ENCODE data around the gene SCAMP1.
A peak's percentile ranks its signal among the peaks of the same experiment; 100 is the strongest.

The SCAMP1 gene

GRCh38 chr5:78473751-78474150 lies 113.3 kb downstream of the SCAMP1 start:
- TF ChIP-seq, protein P1, sequence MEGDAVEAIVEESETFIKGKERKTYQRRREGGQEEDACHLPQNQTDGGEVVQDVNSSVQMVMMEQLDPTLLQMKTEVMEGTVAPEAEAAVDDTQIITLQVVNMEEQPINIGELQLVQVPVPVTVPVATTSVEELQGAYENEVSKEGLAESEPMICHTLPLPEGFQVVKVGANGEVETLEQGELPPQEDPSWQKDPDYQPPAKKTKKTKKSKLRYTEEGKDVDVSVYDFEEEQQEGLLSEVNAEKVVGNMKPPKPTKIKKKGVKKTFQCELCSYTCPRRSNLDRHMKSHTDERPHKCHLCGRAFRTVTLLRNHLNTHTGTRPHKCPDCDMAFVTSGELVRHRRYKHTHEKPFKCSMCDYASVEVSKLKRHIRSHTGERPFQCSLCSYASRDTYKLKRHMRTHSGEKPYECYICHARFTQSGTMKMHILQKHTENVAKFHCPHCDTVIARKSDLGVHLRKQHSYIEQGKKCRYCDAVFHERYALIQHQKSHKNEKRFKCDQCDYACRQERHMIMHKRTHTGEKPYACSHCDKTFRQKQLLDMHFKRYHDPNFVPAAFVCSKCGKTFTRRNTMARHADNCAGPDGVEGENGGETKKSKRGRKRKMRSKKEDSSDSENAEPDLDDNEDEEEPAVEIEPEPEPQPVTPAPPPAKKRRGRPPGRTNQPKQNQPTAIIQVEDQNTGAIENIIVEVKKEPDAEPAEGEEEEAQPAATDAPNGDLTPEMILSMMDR (IDR thresholded peaks at IDR 0.05; ENCODE audit: control insufficient read depth, extremely low read depth, insufficient read depth) = no peak
- no peak for DNase-seq (ENCODE audit: low read depth)
- no peak overlapping the region for H3K4me3 ChIP-seq (ENCODE audit: low read depth, low read length)

DNA sequence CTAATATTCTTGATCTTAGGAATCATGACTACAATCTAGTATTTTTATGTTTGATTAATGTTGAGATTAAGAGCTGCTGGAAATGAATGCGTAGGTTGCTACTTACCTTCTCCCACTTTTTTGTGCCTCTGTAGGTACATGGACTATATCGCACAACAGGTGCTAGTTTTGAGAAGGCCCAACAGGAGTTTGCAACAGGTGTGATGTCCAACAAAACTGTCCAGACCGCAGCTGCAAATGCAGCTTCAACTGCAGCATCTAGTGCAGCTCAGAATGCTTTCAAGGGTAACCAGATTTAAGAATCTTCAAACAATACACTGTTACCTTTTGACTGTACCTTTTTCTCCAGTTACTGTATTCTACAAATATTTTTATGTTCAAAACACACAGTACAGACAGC lies 115.0 kb downstream of the SCAMP1 start:
- TF ChIP-seq, protein P1 (IDR thresholded peaks at IDR 0.05; ENCODE audit: control insufficient read depth, extremely low read depth, insufficient read depth) = no peak
- no peak for DNase-seq (ENCODE audit: low read depth)
- H3K4me3 ChIP-seq (ENCODE audit: low read depth, low read length) = no peak overlapping the region

GRCh38 chr5:78476795-78477194 lies 116.4 kb downstream of the SCAMP1 start:
- DNase-seq (ENCODE audit: low read depth) = no peak
- no peak overlapping the region for H3K4me3 ChIP-seq (ENCODE audit: low read depth, low read length)
- TF ChIP-seq, protein P1 (IDR thresholded peaks at IDR 0.05; ENCODE audit: control insufficient read depth, extremely low read depth, insufficient read depth) = no peak

- peak; percentile 83 for DNase-seq (ENCODE audit: low read depth)
- H3K4me3 ChIP-seq (ENCODE audit: low read depth, low read length) = no peak overlapping the region
- TF ChIP-seq, protein P1 (IDR thresholded peaks at IDR 0.05; ENCODE audit: control insufficient read depth, extremely low read depth, insufficient read depth) = no peak
These were observed 122.5 kb downstream of the SCAMP1 start for GRCh38 chr5:78482948-78483347.

DNA sequence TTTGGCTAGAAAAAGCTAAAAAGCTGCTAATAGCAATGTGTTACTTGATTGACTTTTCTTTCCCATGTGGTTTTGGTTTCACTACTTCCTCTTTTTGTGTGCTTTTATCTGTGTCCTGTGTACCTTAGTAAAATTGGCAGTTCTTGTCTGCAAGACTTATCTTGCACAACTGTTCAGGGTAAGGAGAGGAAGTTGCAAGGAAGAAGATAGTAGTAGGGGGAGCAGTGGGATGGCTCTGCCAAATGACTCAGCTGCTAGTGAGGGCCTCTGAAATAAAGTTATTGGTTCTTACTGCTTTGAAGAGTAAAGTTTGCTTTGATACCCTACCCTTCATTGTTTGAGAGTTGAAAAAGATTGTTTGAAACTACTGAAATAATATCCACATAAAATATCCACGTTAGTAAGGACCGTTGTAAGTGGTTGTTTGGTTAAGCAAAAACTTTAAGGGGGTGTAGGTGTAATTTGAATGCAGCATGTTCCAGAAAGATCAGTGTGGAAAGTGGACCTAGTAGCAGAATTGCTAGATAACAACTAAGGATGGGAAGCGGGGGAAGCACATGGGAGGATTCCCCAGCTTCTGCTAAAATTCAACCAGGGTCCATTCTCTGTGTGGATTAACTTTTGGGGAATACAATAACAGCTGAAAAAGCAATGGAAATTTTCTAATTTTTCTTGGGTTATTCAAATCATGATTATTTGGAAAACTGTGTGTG lies 123.5 kb downstream of the SCAMP1 start:
- no peak overlapping the region for H3K4me3 ChIP-seq (ENCODE audit: low read depth, low read length)
- no peak for DNase-seq (ENCODE audit: low read depth)
- TF ChIP-seq, protein P1 (IDR thresholded peaks at IDR 0.05; ENCODE audit: control insufficient read depth, extremely low read depth, insufficient read depth) = no peak

GRCh38 chr5:78486218-78486617 lies 125.8 kb downstream of the SCAMP1 start:
- DNase-seq (ENCODE audit: low read depth) = no peak
- no peak overlapping the region for H3K4me3 ChIP-seq (ENCODE audit: low read depth, low read length)
- TF ChIP-seq, protein P1 (IDR thresholded peaks at IDR 0.05; ENCODE audit: control insufficient read depth, extremely low read depth, insufficient read depth) = no peak

GRCh38 chr5:78487846-78488245 lies 127.4 kb downstream of the SCAMP1 start:
- no peak overlapping the region for H3K4me3 ChIP-seq (ENCODE audit: low read depth, low read length)
- TF ChIP-seq, protein P1 (IDR thresholded peaks at IDR 0.05; ENCODE audit: control insufficient read depth, extremely low read depth, insufficient read depth) = no peak
- no peak for DNase-seq (ENCODE audit: low read depth)

Measured in LNCaP clone FGC (cell line).